Measurements from ENCODE around the gene CHD9NB. TPM values are rescaled to one million over a fixed set of nuclear protein-coding genes. Genes with fewer than 3 reads are reported as not detected.

CHD9NB gene
- total RNA-seq, 1 donor, result 2.3 TPM

DNA sequence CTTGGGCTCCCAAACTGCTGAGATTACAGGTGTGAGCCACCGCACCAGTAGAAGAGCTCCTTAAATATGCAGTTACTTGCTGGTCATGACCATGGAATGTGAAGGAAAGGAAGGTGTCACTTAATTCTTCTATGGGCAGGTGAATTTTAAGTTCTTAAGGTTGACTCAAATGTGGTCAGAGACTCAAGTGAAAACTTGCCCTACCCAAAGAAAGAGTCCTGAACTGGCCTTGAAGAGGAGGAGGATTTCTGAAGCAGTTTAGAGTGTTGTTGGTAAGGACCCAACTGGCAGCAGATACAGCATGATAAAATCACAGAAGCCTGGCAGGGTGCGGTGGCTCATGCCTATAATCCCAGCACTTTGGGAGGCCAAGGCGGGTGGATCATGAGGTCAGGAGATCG, 31.4 kb upstream of the CHD9NB start:
- peak; percentile 24 for DNase-seq (ENCODE audit: low read depth)
- TF ChIP-seq CTCF (IDR thresholded peaks at IDR 0.05; ENCODE audit: insufficient read depth, low read length), result no peak
- H3K4me3 ChIP-seq (ENCODE audit: low read depth, low read length), result no peak overlapping the region

DNA sequence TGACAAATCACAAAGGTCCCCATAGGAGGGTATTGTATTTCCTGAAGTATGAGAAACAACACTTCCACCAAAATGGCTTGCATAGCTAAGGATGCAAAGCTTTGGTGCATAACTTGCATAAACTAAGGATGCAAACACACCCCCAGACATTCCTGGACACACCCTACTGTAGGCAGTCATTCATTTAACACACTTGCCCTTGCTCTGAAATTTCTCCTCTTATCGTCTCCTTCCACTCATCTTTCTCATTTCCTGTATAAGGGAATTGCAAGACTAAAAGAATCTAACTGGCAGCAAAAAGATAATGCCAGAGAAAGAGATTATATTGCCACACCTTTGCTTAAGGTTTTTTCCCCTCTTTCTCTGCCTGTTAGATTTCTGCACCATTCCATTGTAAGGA, 30.4 kb upstream of the CHD9NB start:
- H3K4me3 ChIP-seq (ENCODE audit: low read depth, low read length), result no peak overlapping the region
- no peak for TF ChIP-seq CTCF (IDR thresholded peaks at IDR 0.05; ENCODE audit: insufficient read depth, low read length)
- DNase-seq (ENCODE audit: low read depth), result peak; percentile 46

DNA sequence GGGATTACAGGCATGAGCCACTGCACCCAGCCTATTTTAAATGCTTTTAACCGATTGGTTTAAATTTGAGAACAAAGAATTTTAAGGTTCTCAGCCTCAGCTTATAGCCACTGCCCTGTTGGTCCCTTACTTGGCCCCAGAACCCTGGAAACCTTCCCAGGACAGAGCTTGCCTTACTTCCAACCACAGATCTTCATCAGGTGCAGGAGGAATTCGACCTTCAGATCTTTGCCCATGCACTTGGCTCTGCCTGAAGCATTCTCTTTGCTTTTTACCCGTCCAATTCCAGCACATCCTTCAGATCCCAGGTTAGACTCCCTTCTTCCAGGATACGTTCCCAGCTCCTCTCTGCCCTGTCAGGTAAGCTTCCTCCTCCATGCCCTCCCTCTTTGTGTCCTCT, 29.8 kb upstream of the CHD9NB start:
- no peak for DNase-seq (ENCODE audit: low read depth)
- no peak for TF ChIP-seq CTCF (IDR thresholded peaks at IDR 0.05; ENCODE audit: insufficient read depth, low read length)

DNA sequence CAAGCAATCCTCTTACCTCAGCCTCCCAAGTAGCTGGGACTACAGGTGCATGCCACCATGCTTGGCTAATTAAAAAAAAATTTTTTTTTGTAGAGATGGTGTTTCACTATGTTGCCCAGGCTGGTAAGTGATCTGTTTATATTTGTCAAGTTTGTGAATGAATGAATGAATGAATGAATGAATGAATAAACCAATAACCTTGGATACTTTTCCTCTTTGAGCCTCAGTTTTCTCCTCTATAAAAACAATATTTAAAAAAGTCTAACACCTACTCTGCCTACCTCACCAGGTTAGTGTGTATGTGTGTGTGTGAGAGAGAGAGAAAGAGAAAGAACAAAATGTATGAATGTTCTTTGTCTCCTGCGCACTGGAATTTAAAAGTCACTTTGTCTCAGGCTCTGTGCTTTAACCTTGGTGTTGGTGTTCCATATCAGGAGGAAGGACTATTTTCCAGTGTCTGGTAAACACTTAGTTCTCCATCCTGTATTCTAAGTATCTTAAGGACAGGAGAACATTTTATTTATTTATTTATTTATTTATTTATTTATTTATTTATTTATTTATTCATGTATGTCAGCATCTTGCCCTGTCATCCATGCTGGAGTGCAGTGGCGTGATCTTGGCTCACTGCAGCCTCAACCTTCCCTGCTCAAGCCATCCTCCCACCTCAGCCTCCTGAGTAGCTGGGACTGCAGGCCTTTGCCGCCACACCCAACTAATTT, 29.1 kb upstream of the CHD9NB start:
- H3K4me3 ChIP-seq (ENCODE audit: low read depth, low read length), result no peak overlapping the region
- no peak for DNase-seq (ENCODE audit: low read depth)
- TF ChIP-seq CTCF (IDR thresholded peaks at IDR 0.05; ENCODE audit: insufficient read depth, low read length), result no peak

More for the DNA sequence above, 29.8 kb upstream of the CHD9NB start:
- no peak overlapping the region for H3K4me3 ChIP-seq (ENCODE audit: low read depth, low read length)

DNA sequence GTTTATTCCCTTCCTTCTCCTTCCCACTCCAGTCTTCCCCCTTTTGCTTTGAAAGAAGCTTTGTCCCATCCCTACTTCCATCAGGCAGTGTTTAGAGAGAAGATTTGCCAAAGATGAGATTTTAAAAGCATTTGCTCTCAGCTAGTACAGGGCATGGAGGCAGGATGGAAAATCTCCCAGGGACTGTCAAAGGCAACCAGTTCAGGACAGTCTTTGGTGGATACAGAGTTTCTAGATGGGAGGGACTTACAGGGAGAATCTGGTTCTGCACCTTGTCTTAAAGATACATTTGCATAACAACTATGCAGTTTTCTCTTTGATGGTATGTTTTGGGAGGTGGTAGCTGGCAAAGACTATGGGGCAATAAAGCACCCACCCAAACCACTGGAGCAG, 28.3 kb upstream of the CHD9NB start:
- no peak for TF ChIP-seq CTCF (IDR thresholded peaks at IDR 0.05; ENCODE audit: insufficient read depth, low read length)
- no peak for DNase-seq (ENCODE audit: low read depth)
- no peak overlapping the region for H3K4me3 ChIP-seq (ENCODE audit: low read depth, low read length)

DNA sequence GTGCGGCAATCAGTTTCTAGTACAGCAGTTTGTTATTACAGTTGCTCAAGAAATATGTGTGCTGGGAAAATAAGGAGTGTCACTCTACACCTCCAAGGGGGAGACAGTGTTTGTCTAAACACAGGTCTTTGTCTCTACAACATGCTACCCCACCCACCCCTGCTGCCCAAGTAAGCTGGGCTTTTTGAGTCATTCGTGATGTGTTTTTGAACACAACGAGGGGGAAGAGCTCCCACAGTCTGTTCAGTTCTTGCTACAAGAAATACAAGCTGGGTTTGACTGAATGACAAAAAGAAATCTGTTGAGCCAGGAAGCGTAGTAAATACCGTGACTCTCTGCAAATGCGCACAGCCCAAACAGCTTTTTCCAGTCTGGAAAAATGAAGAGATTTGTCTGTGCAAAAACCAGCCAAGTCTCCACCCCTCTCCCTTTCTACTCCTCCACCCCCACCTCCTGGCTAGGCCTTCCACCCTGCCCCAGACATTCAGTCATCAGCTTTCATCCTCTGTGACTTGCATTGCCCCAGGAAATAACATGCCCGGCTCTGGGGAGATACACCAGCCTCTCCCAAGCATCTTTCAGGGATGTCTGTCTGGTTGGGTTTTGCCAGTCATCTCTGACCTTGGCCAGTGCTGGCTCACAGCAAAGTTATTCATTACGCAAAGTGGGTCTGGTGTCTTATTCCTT, 27.8 kb upstream of the CHD9NB start:
- H3K4me3 ChIP-seq (ENCODE audit: low read depth, low read length), result peak overlapping the region; percentile 10
- TF ChIP-seq CTCF (IDR thresholded peaks at IDR 0.05; ENCODE audit: insufficient read depth, low read length), result no peak
- DNase-seq (ENCODE audit: low read depth), result peak; percentile 89

All from fibroblast of the aortic adventitia (primary cell).